Tibial nerve (tissue), 3 donors: Measurements from ENCODE around the gene PHETA1.

Experiments
- CTCF ChIP-seq, 5 experiments: fragments of 200-600 bp in 3 of 5; fragments of 450-650 bp in 2 of 5; sonication (generic) in 3 of 5; IDR thresholded peaks; one replicate each; pipeline ENCODE4 v1.5.1; 2016 to 2019; ENCODE audit warnings: antibody characterized with exemption in 5 of 5, mild to moderate bottlenecking in 3 of 5, moderate library complexity in 2 of 5
- POLR2A ChIP-seq, 2 donors: fragments of 450-650 bp; IDR thresholded peaks; one replicate each; pipeline ENCODE4 v1.6.1; 2017; ENCODE audit warnings: antibody characterized with exemption in 2 of 2, mild to moderate bottlenecking in 2 of 2, moderate library complexity in 2 of 2

DNA sequence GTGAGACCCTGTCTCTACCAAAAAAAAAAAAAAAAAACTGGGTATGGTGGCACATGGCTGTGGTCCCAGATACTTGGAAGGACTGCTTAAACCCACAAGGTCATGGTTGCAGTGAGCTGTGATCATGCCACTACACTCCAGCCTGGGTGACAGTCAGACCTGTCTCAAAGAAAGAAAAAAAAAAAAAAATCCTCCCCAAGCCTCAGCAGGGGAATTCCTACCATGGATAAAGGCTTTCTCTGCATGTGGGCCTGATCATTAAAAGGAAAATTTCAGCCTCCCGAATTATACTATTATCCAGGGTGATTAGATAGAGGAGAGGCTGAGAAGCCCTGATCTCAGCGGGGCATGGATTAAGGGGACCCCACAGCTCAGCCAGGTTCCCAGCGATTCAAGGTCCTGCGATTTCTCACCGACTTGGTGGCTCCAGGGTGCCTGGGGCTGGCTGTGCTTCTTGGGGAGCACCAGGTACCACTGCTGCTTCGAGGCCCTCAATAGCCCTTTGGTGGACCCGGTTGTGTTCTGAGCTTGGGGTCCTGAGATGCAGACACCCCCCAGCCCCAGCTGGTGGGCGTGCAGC, 42.4 kb upstream of the PHETA1 start:
- TF ChIP-seq POLR2A (IDR thresholded peaks at IDR 0.05) (no peak), CTCF (IDR thresholded peaks at IDR 0.05) (no peak)
